GM13976 (cell line): Measurements from ENCODE around the gene TRIM71.
"Not testable (repeated sequence)": the region's sequence is repeated elsewhere in the genome, so short reads cannot be mapped to it uniquely, and the experiment has no call there.

Experiments
- DNase-seq: peaks from one replicate; pipeline ENCODE4 v3.0.0; 2012; ENCODE audit warnings: low spot score
- CTCF ChIP-seq: IDR thresholded peaks from 2 replicates; pipeline ENCODE4 v1.5.1; 2012; ENCODE audit warnings: borderline replicate concordance, mild to moderate bottlenecking; ENCODE audit not compliant: insufficient read depth; ENCODE audit errors: extremely low read depth, missing control alignments, control extremely low read depth
- in situ Hi-C: fragments of 300-500 bp; cut with MboI; formaldehyde crosslinking; loops from one replicate; pipeline ENCODE4 v1.12.0; 2022; ENCODE audit warnings: low sequenced_read_pairs, mixed read lengths, inconsistent platforms; ENCODE audit not compliant: unreplicated experiment

TRIM71 gene

GRCh38 chr3:32940726-32941125 is 122.9 kb downstream of the TRIM71 start:
- in situ Hi-C loops = loop anchor here (25.0 kb wide), 1 partner anchor 428 kb away; the partner anchor contains the start of gene CMTM6
- TF ChIP-seq CTCF = no peak
- no peak for DNase-seq

- no peak for TF ChIP-seq CTCF
- in situ Hi-C loops = loop anchor here (25.0 kb wide), 1 partner anchor 433 kb away; the partner anchor contains the start of gene CMTM6
- DNase-seq = no peak
Measured at GRCh38 chr3:32945136-32945535, 127.3 kb downstream of the TRIM71 start.

- not testable (repeated sequence) for DNase-seq
Measured at GRCh38 chr3:32945598-32945997, 127.8 kb downstream of the TRIM71 start.

GRCh38 chr3:32946973-32947788 is 129.4 kb downstream of the TRIM71 start:
- no peak for DNase-seq
- in situ Hi-C loops = loop anchor here (25.0 kb wide), 1 partner anchor 435 kb away; the partner anchor contains the start of gene CMTM6
- no peak for TF ChIP-seq CTCF

More at GRCh38 chr3:32945598-32945997, 127.8 kb downstream of the TRIM71 start:
- in situ Hi-C loops = loop anchor here (25.0 kb wide), 1 partner anchor 433 kb away; the partner anchor contains the start of gene CMTM6
